Measurements from ENCODE around the gene MAPK4.

Gene MAPK4

GRCh38 chr18:50654211-50654610, 94.3 kb downstream of the MAPK4 start:
- H3K4me2 ChIP-seq (ENCODE audit: low read length) = peak overlapping the region; percentile 33
- no peaks in the 10 kb centered on the region for H3K9me3 ChIP-seq (ENCODE audit: control insufficient read depth, low read length)
- no peak for TF ChIP-seq CTCF (IDR thresholded peaks at IDR 0.05)
- peaks cover 61% of the 10 kb centered on the region for H3K4me1 ChIP-seq
- peaks cover 25% of the 10 kb centered on the region for H3K79me2 ChIP-seq
- H3K36me3 ChIP-seq (ENCODE audit: control insufficient read depth, insufficient read depth, low read length) = no peaks in the 10 kb centered on the region
- H3K9ac ChIP-seq = no peak overlapping the region
- H2AFZ ChIP-seq = peak overlapping the region; percentile 76
- H3K27ac ChIP-seq = peak overlapping the region; percentile 53
- no peak overlapping the region for H3K4me3 ChIP-seq (ENCODE audit: low read depth, low read length)
- no peaks in the 10 kb centered on the region for H3K27me3 ChIP-seq (ENCODE audit: control insufficient read depth, insufficient read depth, low read length)

- Histone ChIP-seq H3K27me3 (ENCODE audit: control insufficient read depth, insufficient read depth, low read length) (no peaks in the 10 kb centered on the region), H3K79me2 (peaks cover 25% of the 10 kb centered on the region), H3K4me3 (ENCODE audit: low read depth, low read length) (no peak overlapping the region), H3K36me3 (ENCODE audit: control insufficient read depth, insufficient read depth, low read length) (no peaks in the 10 kb centered on the region), H3K27ac (peak overlapping the region; percentile 53), H3K9ac (no peak overlapping the region), H2AFZ (peak overlapping the region; percentile 76), H3K4me2 (ENCODE audit: low read length) (peak overlapping the region; percentile 33), H3K4me1 (peaks cover 60% of the 10 kb centered on the region), H3K9me3 (ENCODE audit: control insufficient read depth, low read length) (no peaks in the 10 kb centered on the region)
- no peak for TF ChIP-seq CTCF (IDR thresholded peaks at IDR 0.05)
Observed at GRCh38 chr18:50654658-50655550, 95.0 kb downstream of the MAPK4 start.

GRCh38 chr18:50656396-50656795, 96.5 kb downstream of the MAPK4 start:
- peaks cover 13% of the 10 kb centered on the region for H3K79me2 ChIP-seq
- no peaks in the 10 kb centered on the region for H3K27me3 ChIP-seq (ENCODE audit: control insufficient read depth, insufficient read depth, low read length)
- TF ChIP-seq CTCF (IDR thresholded peaks at IDR 0.05) = no peak
- no peak overlapping the region for H2AFZ ChIP-seq
- H3K9ac ChIP-seq = no peak overlapping the region
- H3K4me3 ChIP-seq (ENCODE audit: low read depth, low read length) = no peak overlapping the region
- no peaks in the 10 kb centered on the region for H3K9me3 ChIP-seq (ENCODE audit: control insufficient read depth, low read length)
- no peak overlapping the region for H3K27ac ChIP-seq
- no peaks in the 10 kb centered on the region for H3K36me3 ChIP-seq (ENCODE audit: control insufficient read depth, insufficient read depth, low read length)
- H3K4me2 ChIP-seq (ENCODE audit: low read length) = no peak overlapping the region
- H3K4me1 ChIP-seq = peaks cover 65% of the 10 kb centered on the region

GRCh38 chr18:50656841-50657470, 97.1 kb downstream of the MAPK4 start:
- no peak overlapping the region for H3K9ac ChIP-seq
- no peak overlapping the region for H3K4me2 ChIP-seq (ENCODE audit: low read length)
- no peaks in the 10 kb centered on the region for H3K36me3 ChIP-seq (ENCODE audit: control insufficient read depth, insufficient read depth, low read length)
- peak overlapping the region; percentile 20 for H3K27ac ChIP-seq
- peaks cover 68% of the 10 kb centered on the region for H3K4me1 ChIP-seq
- no peak for TF ChIP-seq CTCF (IDR thresholded peaks at IDR 0.05)
- H3K79me2 ChIP-seq = peaks cover 9% of the 10 kb centered on the region
- no peak overlapping the region for H2AFZ ChIP-seq
- no peaks in the 10 kb centered on the region for H3K27me3 ChIP-seq (ENCODE audit: control insufficient read depth, insufficient read depth, low read length)
- H3K4me3 ChIP-seq (ENCODE audit: low read depth, low read length) = no peak overlapping the region
- no peaks in the 10 kb centered on the region for H3K9me3 ChIP-seq (ENCODE audit: control insufficient read depth, low read length)
